Tibial nerve (tissue), 4 donors: Measurements from ENCODE around the gene TFAP2B. TPM values are rescaled to one million over a fixed set of nuclear protein-coding genes. Genes with fewer than 3 reads are reported as not detected.

Experiments used
- DNase-seq, 2 donors: peaks; one replicate each; pipeline ENCODE4 v3.0.0-alpha.2; 2019; ENCODE audit warnings: low spot score in 2 of 2
- H3K27ac ChIP-seq, 4 donors: fragments of 200-600 bp; sonication (generic) in 3 of 4; one replicate each; pipeline ENCODE4 v1.5.1; 2017 to 2019; ENCODE audit warnings: mild to moderate bottlenecking in 1 of 4
- H3K27me3 ChIP-seq, 2 donors: fragments of 200-600 bp; sonication (generic) in 1 of 2; one replicate each; pipeline versions ENCODE4 v1.5.1 to v1.6.0; 2017 to 2019
- H3K36me3 ChIP-seq, 3 donors: fragments of 200-600 bp; sonication (generic); one replicate each; pipeline ENCODE4 v1.5.1; 2018 to 2019
- H3K4me1 ChIP-seq, 4 donors: fragments of 200-600 bp; sonication (generic) in 3 of 4; one replicate each; pipeline ENCODE4 v1.5.1; 2017 to 2019
- H3K4me3 ChIP-seq, 4 donors: fragments of 200-600 bp; sonication (generic) in 3 of 4; one replicate each; pipeline ENCODE4 v1.5.1; 2017 to 2019; ENCODE audit warnings: mild to moderate bottlenecking in 1 of 4, moderate library complexity in 1 of 4
- H3K9me3 ChIP-seq, 4 donors: fragments of 200-600 bp; sonication (generic) in 3 of 4; one replicate each; pipeline ENCODE4 v1.5.1; 2017 to 2019
- EP300 ChIP-seq, 2 donors: sonication (generic); formaldehyde crosslinking; IDR thresholded peaks; one replicate each; pipeline ENCODE4 v1.6.1; 2017; ENCODE audit warnings: antibody characterized with exemption in 2 of 2, mild to moderate bottlenecking in 1 of 2
- POLR2A ChIP-seq, 2 donors: fragments of 450-650 bp; IDR thresholded peaks; one replicate each; pipeline ENCODE4 v1.6.1; 2017; ENCODE audit warnings: antibody characterized with exemption in 2 of 2, mild to moderate bottlenecking in 2 of 2, moderate library complexity in 2 of 2
- WGBS, 2 donors: methylation state at CpG; one replicate each; pipeline ENCODE4 v1.1.5; 2018; 5-methylcytosine and 5-hydroxymethylcytosine counted together
- total RNA-seq, 4 donors: library from RNA; depleted of rRNA; stranded (reverse); fragments of >200 nt; gene quantifications; one replicate each; pipeline ENCODE4 v1.1.0, GENCODE V29; 2016
- TF ChIP-seq, protein P1 (sequence below), 5 experiments: fragments of 200-600 bp in 3 of 5; fragments of 450-650 bp in 2 of 5; sonication (generic) in 3 of 5; IDR thresholded peaks; one replicate each; pipeline ENCODE4 v1.5.1; 2016 to 2019; ENCODE audit warnings: antibody characterized with exemption in 5 of 5, mild to moderate bottlenecking in 3 of 5, moderate library complexity in 2 of 5

Gene TFAP2B
- total RNA-seq, 4 donors from 2014 or later = 0.22 to 1.2 TPM; not detected in 2

DNA sequence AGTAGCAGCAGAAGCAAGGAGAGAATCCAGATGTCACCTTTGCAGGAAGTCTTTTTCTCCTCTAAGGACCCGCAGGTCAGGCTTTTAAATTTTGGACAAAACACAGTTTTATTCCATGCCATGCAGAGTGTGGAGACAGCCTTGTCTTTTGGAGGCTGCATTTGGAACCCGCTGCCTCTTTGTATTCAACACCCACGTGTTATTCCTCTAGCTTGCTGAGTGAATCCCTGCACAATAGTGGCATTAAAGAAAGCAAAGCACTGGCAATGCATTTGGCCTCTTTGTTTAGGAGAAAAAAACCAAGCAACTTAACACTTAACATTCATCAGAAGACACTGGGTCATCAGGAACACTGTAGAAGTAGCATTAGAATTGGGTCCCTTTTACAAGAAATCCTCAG lies 43.5 kb downstream of the TFAP2B start:
- Histone ChIP-seq H3K9me3 (peaks cover 0 to 5% (median 0%) of the 10 kb centered on the region in 4 donors), H3K36me3 (no peaks in the 10 kb centered on the region), H3K4me1 (no peaks in the 10 kb centered on the region), H3K27ac (no peak overlapping the region), H3K27me3 (no peaks in the 10 kb centered on the region), H3K4me3 (no peak overlapping the region)
- TF ChIP-seq POLR2A (IDR thresholded peaks at IDR 0.05) (no peak), EP300 (IDR thresholded peaks at IDR 0.05) (no peak)
- TF ChIP-seq, protein P1, sequence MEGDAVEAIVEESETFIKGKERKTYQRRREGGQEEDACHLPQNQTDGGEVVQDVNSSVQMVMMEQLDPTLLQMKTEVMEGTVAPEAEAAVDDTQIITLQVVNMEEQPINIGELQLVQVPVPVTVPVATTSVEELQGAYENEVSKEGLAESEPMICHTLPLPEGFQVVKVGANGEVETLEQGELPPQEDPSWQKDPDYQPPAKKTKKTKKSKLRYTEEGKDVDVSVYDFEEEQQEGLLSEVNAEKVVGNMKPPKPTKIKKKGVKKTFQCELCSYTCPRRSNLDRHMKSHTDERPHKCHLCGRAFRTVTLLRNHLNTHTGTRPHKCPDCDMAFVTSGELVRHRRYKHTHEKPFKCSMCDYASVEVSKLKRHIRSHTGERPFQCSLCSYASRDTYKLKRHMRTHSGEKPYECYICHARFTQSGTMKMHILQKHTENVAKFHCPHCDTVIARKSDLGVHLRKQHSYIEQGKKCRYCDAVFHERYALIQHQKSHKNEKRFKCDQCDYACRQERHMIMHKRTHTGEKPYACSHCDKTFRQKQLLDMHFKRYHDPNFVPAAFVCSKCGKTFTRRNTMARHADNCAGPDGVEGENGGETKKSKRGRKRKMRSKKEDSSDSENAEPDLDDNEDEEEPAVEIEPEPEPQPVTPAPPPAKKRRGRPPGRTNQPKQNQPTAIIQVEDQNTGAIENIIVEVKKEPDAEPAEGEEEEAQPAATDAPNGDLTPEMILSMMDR (IDR thresholded peaks at IDR 0.05) = no peak
- no peak for DNase-seq
- WGBS, 2 donors = 23 to 29% methylated on average over 3 of the region's 3 CpGs

DNA sequence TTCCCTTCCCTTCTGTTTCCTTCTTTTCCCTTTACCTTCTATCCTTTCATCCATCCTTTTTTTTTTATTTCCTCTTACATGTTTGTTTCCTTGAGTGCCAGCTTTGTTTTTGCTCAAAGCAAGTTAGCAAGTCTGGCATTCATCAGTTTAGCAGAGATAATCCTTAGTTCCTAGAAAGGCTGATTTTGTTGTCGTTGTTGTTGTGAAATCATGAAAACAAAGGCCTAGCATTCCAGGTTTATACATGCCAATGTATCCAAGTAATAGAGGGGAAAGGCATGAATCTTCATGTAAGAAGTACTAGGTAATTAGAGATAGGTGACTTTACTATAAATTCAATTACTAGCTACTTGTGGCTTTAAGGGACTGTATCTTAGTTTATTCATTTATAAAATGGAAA lies 45.9 kb downstream of the TFAP2B start:
- Histone ChIP-seq H3K9me3 (no peaks in the 10 kb centered on the region), H3K27me3 (no peaks in the 10 kb centered on the region), H3K36me3 (no peaks in the 10 kb centered on the region), H3K4me1 (no peaks in the 10 kb centered on the region), H3K27ac (no peak overlapping the region), H3K4me3 (no peak overlapping the region)
- DNase-seq = no peak
- no peak for TF ChIP-seq POLR2A (IDR thresholded peaks at IDR 0.05)
- no peak for TF ChIP-seq EP300 (IDR thresholded peaks at IDR 0.05)
- TF ChIP-seq, protein P1 (IDR thresholded peaks at IDR 0.05) = no peak
- 25 to 44% methylated on average over 1 of the region's 1 CpG for WGBS, 2 donors

DNA sequence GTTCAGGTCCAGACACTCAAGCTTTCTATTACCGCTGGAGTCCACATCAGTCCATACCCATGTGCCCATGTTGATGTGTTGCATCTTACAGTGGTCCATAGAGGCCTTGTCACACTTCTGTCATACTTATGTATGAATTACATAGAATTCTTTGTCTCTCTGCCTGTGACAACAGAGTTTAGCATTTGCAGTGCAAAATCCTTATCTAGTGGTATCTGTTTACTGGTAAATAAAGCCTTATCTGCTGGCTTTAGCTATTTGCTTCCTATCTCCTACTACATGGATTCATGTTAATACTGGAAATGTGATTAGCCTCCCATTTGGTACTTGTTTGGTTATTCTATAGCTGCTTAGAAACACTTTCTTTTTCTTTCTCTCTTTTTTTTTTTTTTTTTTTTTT lies 49.8 kb downstream of the TFAP2B start:
- WGBS, 2 donors = 98 to 100% methylated on average over 1 of the region's 1 CpG
- Histone ChIP-seq H3K27ac (no peak overlapping the region), H3K36me3 (no peaks in the 10 kb centered on the region), H3K4me3 (no peak overlapping the region), H3K9me3 (no peaks in the 10 kb centered on the region), H3K27me3 (no peaks in the 10 kb centered on the region), H3K4me1 (no peaks in the 10 kb centered on the region)
- TF ChIP-seq POLR2A (IDR thresholded peaks at IDR 0.05) = no peak
- TF ChIP-seq, protein P1 (IDR thresholded peaks at IDR 0.05) = no peak
- TF ChIP-seq EP300 (IDR thresholded peaks at IDR 0.05) = no peak
- no peak for DNase-seq

DNA sequence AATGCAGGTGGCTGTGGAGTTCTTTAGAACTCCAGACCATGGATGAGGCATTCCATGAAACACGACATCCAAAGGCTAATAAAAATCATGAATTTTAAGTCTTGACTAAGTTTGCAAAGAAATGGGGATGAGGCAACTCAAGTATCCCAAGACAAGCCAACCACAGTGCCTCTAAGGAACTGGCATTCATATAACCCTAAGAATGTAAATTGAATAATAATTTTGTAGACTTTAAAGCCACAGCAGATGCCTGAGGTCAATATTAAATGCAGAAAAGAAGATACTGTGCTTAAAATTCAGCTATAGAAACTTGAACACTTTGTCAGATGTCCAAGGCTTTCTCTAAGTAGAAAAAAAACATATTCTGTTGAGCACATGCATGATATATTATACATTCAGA lies 54.5 kb downstream of the TFAP2B start:
- Histone ChIP-seq H3K36me3 (no peaks in the 10 kb centered on the region), H3K27me3 (no peaks in the 10 kb centered on the region), H3K4me1 (no peaks in the 10 kb centered on the region), H3K9me3 (no peaks in the 10 kb centered on the region), H3K4me3 (no peak overlapping the region), H3K27ac (no peak overlapping the region)
- no peak for DNase-seq
- 65 to 67% methylated on average over 1 of the region's 1 CpG for WGBS, 2 donors
- TF ChIP-seq, protein P1 (IDR thresholded peaks at IDR 0.05) = no peak
- no peak for TF ChIP-seq EP300 (IDR thresholded peaks at IDR 0.05)
- TF ChIP-seq POLR2A (IDR thresholded peaks at IDR 0.05) = no peak

DNA sequence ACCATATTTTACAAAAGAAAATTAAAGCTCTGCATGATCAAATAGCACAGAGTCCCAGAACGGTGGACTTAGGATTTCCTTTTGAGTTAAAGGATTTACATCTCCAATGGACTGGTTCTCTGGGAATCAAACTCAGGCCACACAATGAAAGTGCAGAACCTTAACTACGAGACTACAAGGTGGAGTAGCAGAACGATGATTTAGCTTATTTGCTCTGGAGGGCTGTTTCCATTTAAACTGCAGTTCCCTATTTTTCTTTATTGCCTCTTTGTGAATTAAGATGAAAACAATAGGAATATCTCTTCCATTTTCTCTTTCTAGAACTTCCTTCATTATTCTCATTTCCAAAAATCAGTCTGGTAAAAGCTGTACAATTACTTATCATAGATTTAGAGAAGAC lies 65.7 kb downstream of the TFAP2B start:
- WGBS, 2 donors = 46% methylated on average over 3 of the region's 3 CpGs

More for the DNA sequence above, 65.7 kb downstream of the TFAP2B start:
- H3K4me1 ChIP-seq = peaks cover 0 to 3% (median 0%) of the 10 kb centered on the region in 4 donors
- H3K36me3 ChIP-seq = no peaks in the 10 kb centered on the region
- no peak overlapping the region for H3K4me3 ChIP-seq
- TF ChIP-seq, protein P1 (IDR thresholded peaks at IDR 0.05) = no peak
- TF ChIP-seq EP300 (IDR thresholded peaks at IDR 0.05) = no peak
- no peak for TF ChIP-seq POLR2A (IDR thresholded peaks at IDR 0.05)
- H3K9me3 ChIP-seq = no peaks in the 10 kb centered on the region
- no peaks in the 10 kb centered on the region for H3K27me3 ChIP-seq
- no peak for DNase-seq
- no peak overlapping the region for H3K27ac ChIP-seq
